ENCODE measurements around the gene HIPK2. TPM values are rescaled to one million over a fixed set of nuclear protein-coding genes. Genes with fewer than 3 reads are reported as not detected.

The HIPK2 gene
- total and polyA plus RNA-seq, 10 of the 15 experiments (the other 5 are each of a cell fraction or from before 2014, with no cell fraction given) = 1.7 to 39.0 (median 9.4) TPM

GRCh38 chr7:139804571-139804970, 26.8 kb upstream of the HIPK2 start (continued):
- no peak for TF ChIP-seq NR2F1 (conservative IDR thresholded peaks at IDR 0.05)
- TF ChIP-seq CREB1 (IDR thresholded peaks at IDR 0.05; ENCODE audit: low read depth) = no peak
- TF ChIP-seq SMC3 (IDR thresholded peaks at IDR 0.05; ENCODE audit: borderline replicate concordance, low read length) = no peak
- no peak for TF ChIP-seq CBX3 (IDR thresholded peaks at IDR 0.05; ENCODE audit: borderline replicate concordance, low read depth)
- no peak for TF ChIP-seq BHLHE40 (IDR thresholded peaks at IDR 0.05; ENCODE audit: borderline replicate concordance in 1 of 2, low read depth in 2 of 2, low read length in 1 of 2)
- TF ChIP-seq, protein P1, sequence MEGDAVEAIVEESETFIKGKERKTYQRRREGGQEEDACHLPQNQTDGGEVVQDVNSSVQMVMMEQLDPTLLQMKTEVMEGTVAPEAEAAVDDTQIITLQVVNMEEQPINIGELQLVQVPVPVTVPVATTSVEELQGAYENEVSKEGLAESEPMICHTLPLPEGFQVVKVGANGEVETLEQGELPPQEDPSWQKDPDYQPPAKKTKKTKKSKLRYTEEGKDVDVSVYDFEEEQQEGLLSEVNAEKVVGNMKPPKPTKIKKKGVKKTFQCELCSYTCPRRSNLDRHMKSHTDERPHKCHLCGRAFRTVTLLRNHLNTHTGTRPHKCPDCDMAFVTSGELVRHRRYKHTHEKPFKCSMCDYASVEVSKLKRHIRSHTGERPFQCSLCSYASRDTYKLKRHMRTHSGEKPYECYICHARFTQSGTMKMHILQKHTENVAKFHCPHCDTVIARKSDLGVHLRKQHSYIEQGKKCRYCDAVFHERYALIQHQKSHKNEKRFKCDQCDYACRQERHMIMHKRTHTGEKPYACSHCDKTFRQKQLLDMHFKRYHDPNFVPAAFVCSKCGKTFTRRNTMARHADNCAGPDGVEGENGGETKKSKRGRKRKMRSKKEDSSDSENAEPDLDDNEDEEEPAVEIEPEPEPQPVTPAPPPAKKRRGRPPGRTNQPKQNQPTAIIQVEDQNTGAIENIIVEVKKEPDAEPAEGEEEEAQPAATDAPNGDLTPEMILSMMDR (IDR thresholded peaks at IDR 0.05 in 2 of 3, conservative IDR thresholded peaks at IDR 0.05 in 1 of 3; ENCODE audit: control insufficient read depth in 2 of 3, extremely low read depth in 1 of 3, insufficient read depth in 1 of 3, low read depth in 3 of 3, low read length in 3 of 3) = no peak
- no peak for TF ChIP-seq RELB (IDR thresholded peaks at IDR 0.05; ENCODE audit: low read depth)

DNA sequence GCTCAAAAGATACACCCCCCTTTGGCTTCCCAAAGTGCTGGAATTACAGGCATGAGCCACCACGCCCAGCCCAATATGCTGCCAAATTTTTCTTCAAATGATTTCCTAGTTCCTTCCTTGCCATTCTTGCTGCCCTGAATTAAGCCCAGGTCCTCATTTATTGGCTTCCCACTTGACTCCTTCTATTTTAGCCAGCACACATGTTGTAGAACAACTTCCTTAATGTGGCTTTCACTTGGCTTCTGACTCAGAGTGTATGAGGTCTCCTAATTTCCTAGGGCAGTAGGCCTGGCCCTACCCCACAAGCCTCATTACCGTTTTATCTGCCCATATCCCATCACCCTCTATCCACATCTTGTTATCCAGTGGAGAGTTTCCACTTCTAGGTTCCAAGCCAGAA, 21.8 kb upstream of the HIPK2 start:
- Histone ChIP-seq H2AFZ (ENCODE audit: control insufficient read depth, low read depth, low read length) (no peak overlapping the region), H3K4me2 (ENCODE audit: control insufficient read depth, insufficient read depth) (no peak overlapping the region), H3K4me3 (no peak overlapping the region), H3K79me2 (ENCODE audit: control insufficient read depth, insufficient read depth, low read length) (no peaks in the 10 kb centered on the region), H3K9ac (ENCODE audit: control insufficient read depth, insufficient read depth, low read length) (no peak overlapping the region), H3K27ac (ENCODE audit: control insufficient read depth, insufficient read depth) (no peak overlapping the region), H3K9me3 (replicated peaks; ENCODE audit: control insufficient read depth, insufficient read depth, low read length) (no peaks in the 10 kb centered on the region; the same call in 2 of the 3 replicates), H3K36me3 (ENCODE audit: control insufficient read depth in 2 of 2, insufficient read depth in 2 of 2, low read length in 1 of 2) (no peaks in the 10 kb centered on the region), H3K27me3 (replicated peaks in 1 of 2; ENCODE audit: control insufficient read depth in 2 of 2, insufficient read depth in 2 of 2, low read length in 1 of 2) (no peaks in the 10 kb centered on the region), H4K20me1 (ENCODE audit: control insufficient read depth, insufficient read depth) (no peaks in the 10 kb centered on the region), H3K4me1 (ENCODE audit: control insufficient read depth, insufficient read depth, low read length) (peaks cover 20% of the 10 kb centered on the region)
- ChIA-PET POLR2A (interaction anchor here (0.6 to 0.7 kb wide), 3 partner anchors 76 to 286 kb away, joined by 4 to 8 read pairs (median 4); no protein-coding TSS in a partner anchor), RAD21 (ENCODE audit: unreplicated experiment) (interaction anchor here (1.3 kb wide), 1 partner anchor 154 kb away, joined by 6 read pairs; no protein-coding TSS in a partner anchor), CTCF (interaction anchor here (0.7 to 0.9 kb wide), 2 partner anchors 154 to 183 kb away, joined by 3 read pairs; no protein-coding TSS in a partner anchor), SMC1A (ENCODE audit: uncharacterized antibody, unreplicated experiment) (interaction anchor here (1.4 kb wide), 1 partner anchor 11 kb away, joined by 3 read pairs; no protein-coding TSS in a partner anchor)
- BruUV-seq (replicated peaks) = no TSS peak
- TF ChIP-seq RUNX3 (IDR thresholded peaks at IDR 0.05; ENCODE audit: low read length) (peak; percentile 68), EED (IDR thresholded peaks at IDR 0.05; ENCODE audit: low read depth) (peak; percentile 69), NFXL1 (IDR thresholded peaks at IDR 0.05; ENCODE audit: borderline replicate concordance) (no peak), ETV6 (conservative IDR thresholded peaks at IDR 0.05 in 1 of 2, IDR thresholded peaks at IDR 0.05 in 1 of 2; ENCODE audit: borderline replicate concordance in 1 of 2, low read depth in 1 of 2) (peak in 1 of 2 experiments; percentile 57; a peak in 1 of 4 replicates), MEF2A (IDR thresholded peaks at IDR 0.05; ENCODE audit: insufficient read depth, low read depth, low read length) (0 out of 2 replicates have a peak, but pooled peaks have one; percentile 15)
- DNase-seq (ENCODE audit: low read depth, low spot score) (no peak), FAIRE-seq (peak; percentile 70), ATAC-seq (peak; percentile 48)
- 92% methylated on average over 2 of the region's 2 CpGs for WGBS (ENCODE audit: insufficient coverage, insufficient replicate concordance, low lambda C conversion rate, missing lambda C conversion rate)
- intact Hi-C loops (cut with micrococcal nuclease; ENCODE audit: unreplicated experiment) (no loop called here), in situ Hi-C loops (cut with MboI) (no loop called here)

All from GM12878 (cell line).